HFFc6 (cell line): ENCODE results near the gene MYRF. TPM values are rescaled to one million over a fixed set of nuclear protein-coding genes. Genes with fewer than 3 reads are reported as not detected.

Source experiments
- DNase-seq: peaks from one replicate; pipeline ENCODE4 v3.0.0-alpha.2; 2018
- H3K27ac Mint-ChIP-seq: 2 replicates; pipeline ENCODE4 v1.8.0; 2020; ENCODE audit warnings: mild to moderate bottlenecking, mixed read lengths
- H3K27me3 Mint-ChIP-seq: 2 replicates; pipeline ENCODE4 v1.8.0; 2021; ENCODE audit warnings: mild to moderate bottlenecking, moderate library complexity, mixed read lengths; ENCODE audit not compliant: insufficient read depth
- H3K36me3 Mint-ChIP-seq: 2 replicates; pipeline ENCODE4 v1.8.0; 2021; ENCODE audit warnings: low read depth, mixed read lengths
- H3K4me1 Mint-ChIP-seq: 2 replicates; pipeline ENCODE4 v1.8.0; 2020; ENCODE audit warnings: low read depth, mixed read lengths
- H3K4me3 Mint-ChIP-seq: 2 replicates; pipeline ENCODE4 v1.8.0; 2020; ENCODE audit warnings: mild to moderate bottlenecking, moderate library complexity, mixed read lengths
- H3K9me3 Mint-ChIP-seq: 2 replicates; pipeline ENCODE4 v1.8.0; 2020; ENCODE audit warnings: mild to moderate bottlenecking, mixed read lengths
- total RNA-seq, 6 experiments: library from RNA; stranded (reverse); fragmentation: NEBNext Ultra II Directional; extraction: Animal tissue kit (Norgen Biotek cat#: 25700); gene quantifications; 2 replicates in 1 of 6; 3 replicates in 5 of 6; pipeline ENCODE4 v1.2.3, GENCODE V29; 2021
- TF ChIP-seq, protein P1 (sequence below): fragments of 200-600 bp; sonication (generic); IDR thresholded peaks from 2 replicates; pipeline ENCODE4 v1.5.0; 2021; ENCODE audit warnings: antibody characterized with exemption, mild to moderate bottlenecking

MYRF gene
- total RNA-seq, 6 experiments from 2014 or later: 0.24 to 0.67 (median 0.53) TPM

DNA sequence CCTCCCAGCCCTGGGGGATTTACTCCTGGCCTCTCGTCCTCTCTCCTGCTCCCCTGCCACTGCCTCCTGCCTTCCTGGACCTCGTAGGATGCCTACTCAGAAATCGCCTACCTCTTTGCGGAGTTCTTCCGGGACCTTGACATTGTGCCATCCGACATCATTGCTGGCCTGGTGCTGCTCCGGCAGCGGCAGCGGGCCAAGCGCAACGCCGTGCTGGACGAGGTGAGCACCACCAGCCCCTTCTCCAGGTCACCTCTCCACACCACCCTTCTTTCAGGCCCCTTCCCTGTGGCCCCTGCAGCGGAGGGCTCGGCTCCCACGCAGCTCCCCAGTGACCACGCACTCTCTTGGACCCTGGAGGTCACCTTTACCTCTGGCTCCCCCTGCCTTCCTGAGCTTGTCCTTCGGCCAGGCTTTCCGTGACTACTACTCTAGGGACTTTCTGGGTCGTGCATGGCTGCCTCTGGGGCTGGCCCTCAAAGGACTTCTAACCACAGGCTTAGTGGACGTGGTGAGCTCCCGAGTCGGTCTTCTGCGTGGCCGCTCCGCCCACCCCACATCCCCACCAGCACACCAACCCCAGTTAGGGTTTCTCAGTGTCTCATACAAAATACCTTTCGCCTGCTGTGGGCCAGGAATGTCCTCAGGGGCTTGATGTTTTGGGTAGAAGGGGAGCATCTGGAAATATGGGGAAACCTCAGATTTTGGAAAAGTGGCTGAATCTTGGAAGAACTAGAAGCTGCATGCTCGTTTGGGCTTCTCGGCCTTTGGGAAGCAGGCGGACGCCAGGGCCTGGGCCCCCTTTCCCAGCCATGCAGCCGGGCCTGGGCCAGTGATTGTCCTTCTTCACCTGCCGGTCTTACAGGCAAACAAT is 24.1 kb upstream of the MYRF start:
- Mint-ChIP-seq H3K4me1 (peaks cover 34% of the 10 kb centered on the region), H3K27me3 (peaks cover 1% of the 10 kb centered on the region; the same call in 1 of the 2 replicates), H3K36me3 (0 out of 2 replicates have a peak, but pooled peaks cover 5% of the 10 kb centered on the region), H3K9me3 (no peaks in the 10 kb centered on the region), H3K27ac (no peak overlapping the region), H3K4me3 (no peak overlapping the region)
- no peak for DNase-seq
- TF ChIP-seq, protein P1, sequence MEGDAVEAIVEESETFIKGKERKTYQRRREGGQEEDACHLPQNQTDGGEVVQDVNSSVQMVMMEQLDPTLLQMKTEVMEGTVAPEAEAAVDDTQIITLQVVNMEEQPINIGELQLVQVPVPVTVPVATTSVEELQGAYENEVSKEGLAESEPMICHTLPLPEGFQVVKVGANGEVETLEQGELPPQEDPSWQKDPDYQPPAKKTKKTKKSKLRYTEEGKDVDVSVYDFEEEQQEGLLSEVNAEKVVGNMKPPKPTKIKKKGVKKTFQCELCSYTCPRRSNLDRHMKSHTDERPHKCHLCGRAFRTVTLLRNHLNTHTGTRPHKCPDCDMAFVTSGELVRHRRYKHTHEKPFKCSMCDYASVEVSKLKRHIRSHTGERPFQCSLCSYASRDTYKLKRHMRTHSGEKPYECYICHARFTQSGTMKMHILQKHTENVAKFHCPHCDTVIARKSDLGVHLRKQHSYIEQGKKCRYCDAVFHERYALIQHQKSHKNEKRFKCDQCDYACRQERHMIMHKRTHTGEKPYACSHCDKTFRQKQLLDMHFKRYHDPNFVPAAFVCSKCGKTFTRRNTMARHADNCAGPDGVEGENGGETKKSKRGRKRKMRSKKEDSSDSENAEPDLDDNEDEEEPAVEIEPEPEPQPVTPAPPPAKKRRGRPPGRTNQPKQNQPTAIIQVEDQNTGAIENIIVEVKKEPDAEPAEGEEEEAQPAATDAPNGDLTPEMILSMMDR: no peak

DNA sequence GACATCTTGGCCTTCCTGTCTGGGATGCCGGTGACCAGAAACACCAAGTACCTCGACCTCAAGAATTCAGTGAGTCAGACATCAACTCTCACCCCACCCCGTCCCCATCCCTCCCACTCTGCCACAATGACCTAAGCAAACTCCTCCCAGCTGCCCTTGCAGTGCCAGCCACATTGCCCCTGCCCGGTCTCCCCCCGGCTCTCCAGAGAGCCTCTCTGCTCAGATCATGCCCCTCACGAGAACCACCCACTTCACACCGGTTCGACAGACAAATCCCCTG is 23.6 kb upstream of the MYRF start:
- peaks cover 1% of the 10 kb centered on the region; the same call in 1 of the 2 replicates for H3K27me3 Mint-ChIP-seq
- H3K4me3 Mint-ChIP-seq: no peak overlapping the region
- no peaks in the 10 kb centered on the region for H3K9me3 Mint-ChIP-seq
- peak overlapping the region; percentile 14; the same call in 1 of the 2 replicates for H3K27ac Mint-ChIP-seq
- 0 out of 2 replicates have a peak, but pooled peaks cover 5% of the 10 kb centered on the region for H3K36me3 Mint-ChIP-seq
- peaks cover 38% of the 10 kb centered on the region for H3K4me1 Mint-ChIP-seq
- TF ChIP-seq, protein P1: no peak
- peak; percentile 21 for DNase-seq

DNA sequence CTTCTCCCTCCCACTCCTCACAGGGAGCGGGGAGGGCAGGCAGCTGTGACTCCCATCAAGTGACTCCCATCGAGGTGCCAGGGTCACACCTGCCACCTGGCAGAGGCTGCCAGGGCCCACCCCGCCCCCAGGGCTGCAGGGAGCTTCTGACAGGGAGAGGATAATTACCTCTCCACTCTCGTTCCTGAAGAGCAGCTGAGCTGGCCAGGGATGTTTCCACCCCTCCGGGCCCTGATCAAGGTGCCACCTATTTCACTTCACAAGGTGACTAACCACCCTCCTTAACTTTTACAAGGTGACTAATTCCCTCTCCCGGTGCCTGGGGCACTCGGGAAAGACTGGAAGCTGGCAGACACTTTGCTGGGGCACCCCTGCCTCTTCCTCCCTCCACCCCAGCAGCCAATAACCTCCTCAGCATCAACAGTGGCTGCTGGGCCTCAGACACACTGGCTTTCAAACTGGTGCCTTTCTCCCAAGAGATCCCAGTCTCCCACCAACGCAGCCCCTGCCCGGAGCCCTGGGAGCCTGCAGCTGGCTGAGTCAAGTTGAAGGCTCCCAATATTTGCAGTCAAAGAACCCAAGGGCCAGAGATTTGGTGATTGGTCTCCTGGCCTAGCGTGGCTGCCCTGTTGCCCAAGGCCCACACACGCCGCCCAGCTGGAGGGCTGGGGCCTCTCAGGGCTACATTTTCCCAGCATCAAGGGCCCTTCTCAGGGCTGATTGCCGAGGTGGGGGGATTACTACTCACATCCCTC is 22.0 kb upstream of the MYRF start:
- Mint-ChIP-seq H3K27ac (peak overlapping the region; percentile 40), H3K36me3 (0 out of 2 replicates have a peak, but pooled peaks cover 5% of the 10 kb centered on the region), H3K4me1 (peaks cover 38% of the 10 kb centered on the region), H3K9me3 (no peaks in the 10 kb centered on the region), H3K4me3 (no peak overlapping the region), H3K27me3 (no peaks in the 10 kb centered on the region; the same call in none of the 2 replicates)
- DNase-seq: peak; percentile 7
- TF ChIP-seq, protein P1: no peak

DNA sequence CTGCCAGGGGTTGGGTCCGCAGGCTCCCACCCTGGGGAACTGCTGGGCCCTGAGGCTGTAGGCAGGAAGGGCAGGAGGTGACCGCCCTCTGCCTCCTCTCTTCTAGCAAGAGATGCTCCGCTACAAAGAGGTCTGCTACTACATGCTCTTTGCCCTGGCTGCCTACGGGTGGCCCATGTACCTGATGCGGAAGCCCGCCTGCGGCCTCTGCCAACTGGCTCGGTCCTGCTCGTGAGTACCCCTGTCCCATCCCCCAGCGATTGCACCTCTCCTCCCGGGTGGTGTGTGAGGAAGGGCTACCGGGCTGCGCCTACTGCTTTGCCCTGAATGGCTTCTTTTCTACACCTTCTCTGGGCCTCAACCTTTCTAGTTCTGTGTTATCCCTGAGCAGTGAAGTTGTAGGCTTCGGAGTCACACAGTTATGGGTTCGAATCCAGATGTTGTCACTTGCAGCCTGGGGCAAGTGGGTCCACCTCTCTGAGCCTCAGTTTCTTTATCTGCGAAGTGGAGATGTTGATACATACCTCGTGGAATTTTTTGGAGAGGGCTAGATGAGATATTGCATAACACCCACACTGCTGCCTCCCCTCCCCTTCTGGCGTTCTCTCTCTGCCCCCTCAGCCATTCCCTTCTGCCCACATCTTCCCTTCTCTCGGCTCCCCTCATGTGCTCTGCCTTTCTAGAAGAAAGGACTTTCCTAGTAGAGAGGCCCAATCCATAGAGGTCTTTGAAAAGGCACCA is 21.1 kb upstream of the MYRF start:
- H3K36me3 Mint-ChIP-seq: 0 out of 2 replicates have a peak, but pooled peaks cover 5% of the 10 kb centered on the region
- TF ChIP-seq, protein P1: no peak
- no peak overlapping the region for H3K4me3 Mint-ChIP-seq

DNA sequence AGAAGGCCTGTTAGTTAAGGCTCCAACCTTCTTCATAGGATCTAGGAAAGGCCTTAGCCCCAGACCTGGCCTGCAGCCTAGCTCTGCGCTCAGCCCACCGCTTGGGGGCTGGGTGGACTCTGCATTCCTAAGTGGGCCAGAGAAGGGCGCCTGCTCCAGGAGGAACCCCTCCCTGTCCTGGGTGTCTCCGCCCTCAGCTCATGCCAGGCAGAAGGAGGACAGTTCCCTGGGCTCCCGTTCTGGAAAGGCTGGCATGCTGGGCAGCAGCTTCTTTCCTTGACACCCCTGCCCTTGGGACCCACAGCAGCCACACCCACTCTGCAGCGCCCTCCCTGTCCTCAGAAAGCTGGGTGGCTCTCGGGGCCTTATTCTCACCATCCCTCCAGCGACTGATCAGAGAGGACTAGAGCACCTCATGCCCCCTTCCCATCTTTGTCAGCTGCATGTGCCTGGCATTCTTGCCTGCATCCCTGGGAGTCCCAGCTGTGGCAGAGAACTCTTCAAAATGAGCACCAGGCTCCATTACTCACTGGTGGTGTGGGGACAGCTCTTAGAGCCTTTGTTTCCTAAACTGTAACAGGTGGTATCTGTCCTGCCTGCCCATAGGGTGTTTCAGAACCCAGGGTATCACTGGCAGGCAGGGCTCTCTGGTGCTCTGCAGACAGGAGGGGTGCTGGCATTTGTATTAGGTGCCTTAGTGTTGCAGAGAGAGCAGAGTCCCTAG is 20.3 kb upstream of the MYRF start:
- no peak for DNase-seq
- TF ChIP-seq, protein P1: no peak
- Mint-ChIP-seq H3K36me3 (0 out of 2 replicates have a peak, but pooled peaks cover 5% of the 10 kb centered on the region), H3K27me3 (no peaks in the 10 kb centered on the region; the same call in none of the 2 replicates), H3K4me1 (peaks cover 38% of the 10 kb centered on the region), H3K4me3 (no peak overlapping the region), H3K9me3 (no peaks in the 10 kb centered on the region), H3K27ac (no peak overlapping the region)

More for the DNA sequence above, 21.1 kb upstream of the MYRF start:
- peaks cover 38% of the 10 kb centered on the region for H3K4me1 Mint-ChIP-seq
- no peaks in the 10 kb centered on the region for H3K9me3 Mint-ChIP-seq
- H3K27me3 Mint-ChIP-seq: no peaks in the 10 kb centered on the region; the same call in none of the 2 replicates
- no peak overlapping the region for H3K27ac Mint-ChIP-seq
- no peak for DNase-seq
